Measurements from ENCODE around the gene SIGLEC11.

DNA sequence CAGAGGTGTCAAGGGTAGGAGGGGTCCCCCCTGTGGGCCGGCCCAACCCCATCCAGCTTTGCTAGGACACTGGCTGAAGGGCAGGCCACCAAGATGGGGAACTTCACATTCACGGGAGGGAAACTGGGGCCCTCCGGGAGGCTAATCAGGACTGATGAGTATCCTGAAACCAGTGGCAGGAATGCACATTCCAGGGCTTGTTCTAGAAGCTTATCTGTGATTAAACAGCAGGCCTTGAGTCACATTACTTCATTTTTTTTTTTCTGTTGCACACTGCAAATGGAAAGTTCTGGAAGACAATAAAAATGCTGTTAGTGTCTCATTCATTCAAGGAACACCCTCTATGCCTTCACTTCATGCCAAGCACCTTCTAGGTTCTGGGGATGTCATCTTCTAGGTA lies 15.5 kb upstream of the SIGLEC11 start:
- TF ChIP-seq, protein P1, sequence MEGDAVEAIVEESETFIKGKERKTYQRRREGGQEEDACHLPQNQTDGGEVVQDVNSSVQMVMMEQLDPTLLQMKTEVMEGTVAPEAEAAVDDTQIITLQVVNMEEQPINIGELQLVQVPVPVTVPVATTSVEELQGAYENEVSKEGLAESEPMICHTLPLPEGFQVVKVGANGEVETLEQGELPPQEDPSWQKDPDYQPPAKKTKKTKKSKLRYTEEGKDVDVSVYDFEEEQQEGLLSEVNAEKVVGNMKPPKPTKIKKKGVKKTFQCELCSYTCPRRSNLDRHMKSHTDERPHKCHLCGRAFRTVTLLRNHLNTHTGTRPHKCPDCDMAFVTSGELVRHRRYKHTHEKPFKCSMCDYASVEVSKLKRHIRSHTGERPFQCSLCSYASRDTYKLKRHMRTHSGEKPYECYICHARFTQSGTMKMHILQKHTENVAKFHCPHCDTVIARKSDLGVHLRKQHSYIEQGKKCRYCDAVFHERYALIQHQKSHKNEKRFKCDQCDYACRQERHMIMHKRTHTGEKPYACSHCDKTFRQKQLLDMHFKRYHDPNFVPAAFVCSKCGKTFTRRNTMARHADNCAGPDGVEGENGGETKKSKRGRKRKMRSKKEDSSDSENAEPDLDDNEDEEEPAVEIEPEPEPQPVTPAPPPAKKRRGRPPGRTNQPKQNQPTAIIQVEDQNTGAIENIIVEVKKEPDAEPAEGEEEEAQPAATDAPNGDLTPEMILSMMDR (IDR thresholded peaks at IDR 0.05; ENCODE audit: poor library complexity, severe bottlenecking): no peak
- TF ChIP-seq, protein P2, sequence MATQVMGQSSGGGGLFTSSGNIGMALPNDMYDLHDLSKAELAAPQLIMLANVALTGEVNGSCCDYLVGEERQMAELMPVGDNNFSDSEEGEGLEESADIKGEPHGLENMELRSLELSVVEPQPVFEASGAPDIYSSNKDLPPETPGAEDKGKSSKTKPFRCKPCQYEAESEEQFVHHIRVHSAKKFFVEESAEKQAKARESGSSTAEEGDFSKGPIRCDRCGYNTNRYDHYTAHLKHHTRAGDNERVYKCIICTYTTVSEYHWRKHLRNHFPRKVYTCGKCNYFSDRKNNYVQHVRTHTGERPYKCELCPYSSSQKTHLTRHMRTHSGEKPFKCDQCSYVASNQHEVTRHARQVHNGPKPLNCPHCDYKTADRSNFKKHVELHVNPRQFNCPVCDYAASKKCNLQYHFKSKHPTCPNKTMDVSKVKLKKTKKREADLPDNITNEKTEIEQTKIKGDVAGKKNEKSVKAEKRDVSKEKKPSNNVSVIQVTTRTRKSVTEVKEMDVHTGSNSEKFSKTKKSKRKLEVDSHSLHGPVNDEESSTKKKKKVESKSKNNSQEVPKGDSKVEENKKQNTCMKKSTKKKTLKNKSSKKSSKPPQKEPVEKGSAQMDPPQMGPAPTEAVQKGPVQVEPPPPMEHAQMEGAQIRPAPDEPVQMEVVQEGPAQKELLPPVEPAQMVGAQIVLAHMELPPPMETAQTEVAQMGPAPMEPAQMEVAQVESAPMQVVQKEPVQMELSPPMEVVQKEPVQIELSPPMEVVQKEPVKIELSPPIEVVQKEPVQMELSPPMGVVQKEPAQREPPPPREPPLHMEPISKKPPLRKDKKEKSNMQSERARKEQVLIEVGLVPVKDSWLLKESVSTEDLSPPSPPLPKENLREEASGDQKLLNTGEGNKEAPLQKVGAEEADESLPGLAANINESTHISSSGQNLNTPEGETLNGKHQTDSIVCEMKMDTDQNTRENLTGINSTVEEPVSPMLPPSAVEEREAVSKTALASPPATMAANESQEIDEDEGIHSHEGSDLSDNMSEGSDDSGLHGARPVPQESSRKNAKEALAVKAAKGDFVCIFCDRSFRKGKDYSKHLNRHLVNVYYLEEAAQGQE (IDR thresholded peaks at IDR 0.05; ENCODE audit: borderline replicate concordance): no peak
- no peak for TF ChIP-seq POLR2AphosphoS5 (IDR thresholded peaks at IDR 0.05)
- no peak for TF ChIP-seq EP300 (conservative IDR thresholded peaks at IDR 0.05; ENCODE audit: poor library complexity, severe bottlenecking)

Measured in neural cell (in vitro differentiated cells).